ENCODE results near the gene TMEM200B.

DNA sequence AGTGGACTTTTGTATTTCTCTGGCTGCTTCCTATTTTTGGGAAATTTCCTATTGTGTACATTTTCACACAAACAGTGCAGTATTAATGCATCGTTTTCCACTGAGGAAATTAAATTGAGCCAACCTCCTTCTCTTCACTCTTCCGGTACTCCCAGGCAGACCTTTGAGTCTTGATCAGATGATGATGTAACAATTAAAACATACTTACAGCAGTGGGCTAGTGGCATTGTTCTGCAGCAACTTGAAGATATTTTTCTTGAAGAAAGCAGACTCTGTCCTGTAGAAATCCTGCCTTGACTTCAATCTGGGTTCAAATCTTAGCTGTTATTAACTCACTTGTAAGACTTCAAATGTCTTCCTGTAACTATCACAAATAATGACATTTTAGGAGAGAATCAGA lies 19.0 kb upstream of the TMEM200B start:
- TF ChIP-seq POLR2A (IDR thresholded peaks at IDR 0.05; ENCODE audit: extremely low read depth, insufficient read length) (no peak), MYC (IDR thresholded peaks at IDR 0.05; ENCODE audit: low read depth, low read length) (no peak)
- TF ChIP-seq, protein P1, sequence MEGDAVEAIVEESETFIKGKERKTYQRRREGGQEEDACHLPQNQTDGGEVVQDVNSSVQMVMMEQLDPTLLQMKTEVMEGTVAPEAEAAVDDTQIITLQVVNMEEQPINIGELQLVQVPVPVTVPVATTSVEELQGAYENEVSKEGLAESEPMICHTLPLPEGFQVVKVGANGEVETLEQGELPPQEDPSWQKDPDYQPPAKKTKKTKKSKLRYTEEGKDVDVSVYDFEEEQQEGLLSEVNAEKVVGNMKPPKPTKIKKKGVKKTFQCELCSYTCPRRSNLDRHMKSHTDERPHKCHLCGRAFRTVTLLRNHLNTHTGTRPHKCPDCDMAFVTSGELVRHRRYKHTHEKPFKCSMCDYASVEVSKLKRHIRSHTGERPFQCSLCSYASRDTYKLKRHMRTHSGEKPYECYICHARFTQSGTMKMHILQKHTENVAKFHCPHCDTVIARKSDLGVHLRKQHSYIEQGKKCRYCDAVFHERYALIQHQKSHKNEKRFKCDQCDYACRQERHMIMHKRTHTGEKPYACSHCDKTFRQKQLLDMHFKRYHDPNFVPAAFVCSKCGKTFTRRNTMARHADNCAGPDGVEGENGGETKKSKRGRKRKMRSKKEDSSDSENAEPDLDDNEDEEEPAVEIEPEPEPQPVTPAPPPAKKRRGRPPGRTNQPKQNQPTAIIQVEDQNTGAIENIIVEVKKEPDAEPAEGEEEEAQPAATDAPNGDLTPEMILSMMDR (IDR thresholded peaks at IDR 0.05; ENCODE audit: low read depth, low read length) = no peak
- TF ChIP-seq, protein P2, sequence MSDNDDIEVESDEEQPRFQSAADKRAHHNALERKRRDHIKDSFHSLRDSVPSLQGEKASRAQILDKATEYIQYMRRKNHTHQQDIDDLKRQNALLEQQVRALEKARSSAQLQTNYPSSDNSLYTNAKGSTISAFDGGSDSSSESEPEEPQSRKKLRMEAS (IDR thresholded peaks at IDR 0.05; ENCODE audit: low read depth, low read length) = no peak

All from NB4 (cell line).